SK-N-SH (cell line): ENCODE measurements around the gene KMT2A.
A peak's percentile ranks its signal among the peaks of the same experiment; 100 is the strongest.

Source experiments
- POLR2AphosphoS5 ChIP-seq: IDR thresholded peaks from 2 replicates; pipeline ENCODE4 v1.6.1; 2012; ENCODE audit warnings: low read depth, low read length
- RAD21 ChIP-seq: IDR thresholded peaks from 2 replicates; pipeline ENCODE4 v1.6.1; 2012; ENCODE audit warnings: mild to moderate bottlenecking, low read length
- RCOR1 ChIP-seq: fragments of 150-350 bp; IDR thresholded peaks from 2 replicates; pipeline ENCODE4 v1.6.1; 2017; ENCODE audit warnings: antibody characterized with exemption, low read length
- USF1 ChIP-seq: IDR thresholded peaks from 2 replicates; pipeline ENCODE4 v1.4.0; 2012; ENCODE audit warnings: low read depth, borderline replicate concordance
- ZBTB33 ChIP-seq: IDR thresholded peaks from 2 replicates; pipeline ENCODE4 v1.4.0; 2012; ENCODE audit warnings: low read depth, borderline replicate concordance
- TF ChIP-seq, protein P1 (sequence below): IDR thresholded peaks from 2 replicates; pipeline ENCODE4 v1.4.0; 2012; ENCODE audit warnings: low read depth
- TF ChIP-seq, protein P2 (sequence below): fragments of 200-600 bp; sonication (generic); IDR thresholded peaks from 2 replicates; pipeline ENCODE4 v1.6.1; 2017; ENCODE audit warnings: antibody characterized with exemption, mild to moderate bottlenecking, moderate library complexity

DNA sequence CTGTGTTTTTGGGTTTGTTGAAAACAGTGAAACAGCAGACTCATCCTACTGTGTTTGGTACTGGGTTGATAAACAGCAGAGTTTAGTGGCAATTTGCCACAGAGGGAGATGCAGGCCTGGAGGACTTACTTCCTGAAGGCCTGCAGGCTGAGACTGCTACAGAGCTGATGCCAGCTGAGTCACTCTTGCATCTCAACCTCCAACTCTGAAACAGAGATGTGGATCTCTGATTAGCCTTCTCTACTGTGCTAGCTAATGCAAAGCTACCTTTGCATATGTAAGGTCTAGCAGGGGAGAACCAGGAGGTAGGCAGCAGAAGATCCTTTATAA is 20.6 kb upstream of the KMT2A start:
- peak; percentile 56; the same call in 1 of the 2 replicates for TF ChIP-seq RCOR1
- TF ChIP-seq, protein P1, sequence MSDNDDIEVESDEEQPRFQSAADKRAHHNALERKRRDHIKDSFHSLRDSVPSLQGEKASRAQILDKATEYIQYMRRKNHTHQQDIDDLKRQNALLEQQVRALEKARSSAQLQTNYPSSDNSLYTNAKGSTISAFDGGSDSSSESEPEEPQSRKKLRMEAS: peak; percentile 82
- TF ChIP-seq, protein P2, sequence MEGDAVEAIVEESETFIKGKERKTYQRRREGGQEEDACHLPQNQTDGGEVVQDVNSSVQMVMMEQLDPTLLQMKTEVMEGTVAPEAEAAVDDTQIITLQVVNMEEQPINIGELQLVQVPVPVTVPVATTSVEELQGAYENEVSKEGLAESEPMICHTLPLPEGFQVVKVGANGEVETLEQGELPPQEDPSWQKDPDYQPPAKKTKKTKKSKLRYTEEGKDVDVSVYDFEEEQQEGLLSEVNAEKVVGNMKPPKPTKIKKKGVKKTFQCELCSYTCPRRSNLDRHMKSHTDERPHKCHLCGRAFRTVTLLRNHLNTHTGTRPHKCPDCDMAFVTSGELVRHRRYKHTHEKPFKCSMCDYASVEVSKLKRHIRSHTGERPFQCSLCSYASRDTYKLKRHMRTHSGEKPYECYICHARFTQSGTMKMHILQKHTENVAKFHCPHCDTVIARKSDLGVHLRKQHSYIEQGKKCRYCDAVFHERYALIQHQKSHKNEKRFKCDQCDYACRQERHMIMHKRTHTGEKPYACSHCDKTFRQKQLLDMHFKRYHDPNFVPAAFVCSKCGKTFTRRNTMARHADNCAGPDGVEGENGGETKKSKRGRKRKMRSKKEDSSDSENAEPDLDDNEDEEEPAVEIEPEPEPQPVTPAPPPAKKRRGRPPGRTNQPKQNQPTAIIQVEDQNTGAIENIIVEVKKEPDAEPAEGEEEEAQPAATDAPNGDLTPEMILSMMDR: no peak
- TF ChIP-seq POLR2AphosphoS5: peak; percentile 50; the same call in 1 of the 2 replicates
- no peak for TF ChIP-seq ZBTB33
- TF ChIP-seq USF1: no peak
- peak; percentile 38; the same call in 1 of the 2 replicates for TF ChIP-seq RAD21
